Kidney epithelial cell (primary cell): ENCODE data around the gene RNPEPL1. TPM values are rescaled to one million over a fixed set of nuclear protein-coding genes. Genes with fewer than 3 reads are reported as not detected.

Experiments used
- DNase-seq: peaks from one replicate; pipeline ENCODE4 v3.0.0-alpha.2; 2010; ENCODE audit warnings: low read depth
- H3K27me3 ChIP-seq: 2 replicates; pipeline ENCODE4 v1.6.0; 2011; ENCODE audit warnings: low read length; ENCODE audit not compliant: control insufficient read depth, insufficient read depth
- H3K36me3 ChIP-seq: 2 replicates; pipeline ENCODE4 v1.5.1; 2011; ENCODE audit warnings: low read length; ENCODE audit not compliant: control insufficient read depth, insufficient read depth
- H3K4me3 ChIP-seq: 2 replicates; pipeline ENCODE4 v1.5.1; 2011; ENCODE audit warnings: low read depth, mild to moderate bottlenecking, control low read depth, low read length
- total RNA-seq: library from RNA; depleted of rRNA; stranded (reverse); fragments of >200 nt; gene quantifications from 2 replicates; pipeline ENCODE4 v1.2.3, GENCODE V29; 2015
- TF ChIP-seq, protein P1 (sequence below): IDR thresholded peaks from 2 replicates; pipeline ENCODE4 v1.5.1; 2011; ENCODE audit warnings: mild to moderate bottlenecking, moderate library complexity, low read length, control low read depth, inconsistent platforms; ENCODE audit not compliant: insufficient read depth, poor library complexity, severe bottlenecking

RNPEPL1 gene
- total RNA-seq, 1 donor from 2014 or later, result 91.3 TPM

DNA sequence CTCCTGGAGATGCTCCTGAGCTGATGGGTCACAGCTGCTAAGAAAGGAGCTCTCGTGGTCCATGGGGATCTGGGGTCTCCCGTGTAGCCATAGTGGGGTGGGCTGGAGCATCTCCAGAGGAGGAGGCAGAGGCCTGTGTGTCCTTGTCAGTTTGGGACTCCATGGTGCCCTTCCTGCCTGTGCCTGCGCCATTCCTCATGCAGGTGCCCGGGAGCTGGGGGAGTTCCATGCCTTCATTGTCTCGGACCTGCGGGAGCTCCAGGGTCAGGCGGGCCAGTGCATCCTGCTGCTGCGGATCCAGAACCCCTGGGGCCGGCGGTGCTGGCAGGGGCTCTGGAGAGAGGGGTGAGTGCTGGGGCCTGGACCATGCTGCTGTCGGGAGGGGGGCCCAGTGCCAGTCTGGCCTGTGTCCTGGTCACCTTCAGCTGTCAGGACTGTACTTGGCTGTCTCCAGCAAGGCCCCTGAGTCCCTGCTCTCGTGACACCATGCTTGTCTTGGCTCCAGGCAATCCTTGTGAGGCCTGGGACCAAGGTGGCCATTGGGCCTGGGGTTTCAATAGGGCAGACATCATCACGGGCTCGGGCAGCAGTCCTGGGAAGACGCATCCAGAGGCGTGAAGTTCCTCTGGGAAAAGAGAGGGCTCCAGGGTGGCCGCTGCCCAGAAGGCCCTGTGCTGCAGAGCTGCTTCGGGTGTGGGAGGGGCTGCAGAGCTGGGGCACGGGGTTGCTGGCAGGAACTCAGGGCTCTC is 25.6 kb downstream of the RNPEPL1 start:
- Histone ChIP-seq H3K27me3 (no peaks in the 10 kb centered on the region), H3K4me3 (no peak overlapping the region), H3K36me3 (no peaks in the 10 kb centered on the region)
- TF ChIP-seq, protein P1, sequence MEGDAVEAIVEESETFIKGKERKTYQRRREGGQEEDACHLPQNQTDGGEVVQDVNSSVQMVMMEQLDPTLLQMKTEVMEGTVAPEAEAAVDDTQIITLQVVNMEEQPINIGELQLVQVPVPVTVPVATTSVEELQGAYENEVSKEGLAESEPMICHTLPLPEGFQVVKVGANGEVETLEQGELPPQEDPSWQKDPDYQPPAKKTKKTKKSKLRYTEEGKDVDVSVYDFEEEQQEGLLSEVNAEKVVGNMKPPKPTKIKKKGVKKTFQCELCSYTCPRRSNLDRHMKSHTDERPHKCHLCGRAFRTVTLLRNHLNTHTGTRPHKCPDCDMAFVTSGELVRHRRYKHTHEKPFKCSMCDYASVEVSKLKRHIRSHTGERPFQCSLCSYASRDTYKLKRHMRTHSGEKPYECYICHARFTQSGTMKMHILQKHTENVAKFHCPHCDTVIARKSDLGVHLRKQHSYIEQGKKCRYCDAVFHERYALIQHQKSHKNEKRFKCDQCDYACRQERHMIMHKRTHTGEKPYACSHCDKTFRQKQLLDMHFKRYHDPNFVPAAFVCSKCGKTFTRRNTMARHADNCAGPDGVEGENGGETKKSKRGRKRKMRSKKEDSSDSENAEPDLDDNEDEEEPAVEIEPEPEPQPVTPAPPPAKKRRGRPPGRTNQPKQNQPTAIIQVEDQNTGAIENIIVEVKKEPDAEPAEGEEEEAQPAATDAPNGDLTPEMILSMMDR, result no peak
- DNase-seq, result no peak

DNA sequence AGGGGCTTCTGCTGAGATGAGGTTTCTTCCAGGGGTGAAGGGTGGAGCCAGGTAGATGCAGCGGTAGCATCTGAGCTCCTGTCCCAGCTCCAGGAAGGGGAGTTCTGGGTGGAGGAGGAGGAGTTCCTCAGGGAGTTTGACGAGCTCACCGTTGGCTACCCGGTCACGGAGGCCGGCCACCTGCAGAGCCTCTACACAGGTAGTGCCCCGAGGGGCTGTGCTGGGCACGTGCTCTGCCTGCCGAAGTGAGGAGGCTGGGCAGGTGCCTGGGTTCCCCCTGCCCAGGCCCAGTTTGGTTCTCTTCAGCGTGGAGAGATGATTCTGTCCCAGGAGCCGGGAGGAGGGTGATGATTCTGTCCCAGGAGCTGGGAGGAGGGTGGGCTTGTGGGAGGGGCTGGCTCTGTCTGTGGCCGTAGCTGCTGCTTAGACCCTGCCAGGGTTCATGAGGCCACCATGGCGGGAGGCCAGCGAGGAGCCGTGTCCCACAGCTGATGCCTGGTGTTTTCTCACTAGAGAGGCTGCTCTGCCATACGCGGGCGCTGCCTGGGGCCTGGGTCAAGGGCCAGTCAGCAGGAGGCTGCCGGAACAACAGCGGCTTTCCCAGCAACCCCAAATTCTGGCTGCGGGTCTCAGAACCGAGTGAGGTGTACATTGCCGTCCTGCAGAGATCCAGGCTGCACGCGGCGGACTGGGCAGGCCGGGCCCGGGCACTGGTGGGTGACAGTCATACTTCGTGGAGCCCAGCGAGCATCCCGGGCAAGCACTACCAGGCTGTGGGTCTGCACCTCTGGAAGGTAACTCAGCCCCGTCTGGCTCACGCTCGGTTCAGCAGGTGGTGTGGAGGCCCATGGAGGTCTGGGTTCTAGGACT is 26.5 kb downstream of the RNPEPL1 start:
- Histone ChIP-seq H3K4me3 (no peak overlapping the region), H3K36me3 (no peaks in the 10 kb centered on the region), H3K27me3 (no peaks in the 10 kb centered on the region)
- no peak for DNase-seq
- TF ChIP-seq, protein P1, result no peak

DNA sequence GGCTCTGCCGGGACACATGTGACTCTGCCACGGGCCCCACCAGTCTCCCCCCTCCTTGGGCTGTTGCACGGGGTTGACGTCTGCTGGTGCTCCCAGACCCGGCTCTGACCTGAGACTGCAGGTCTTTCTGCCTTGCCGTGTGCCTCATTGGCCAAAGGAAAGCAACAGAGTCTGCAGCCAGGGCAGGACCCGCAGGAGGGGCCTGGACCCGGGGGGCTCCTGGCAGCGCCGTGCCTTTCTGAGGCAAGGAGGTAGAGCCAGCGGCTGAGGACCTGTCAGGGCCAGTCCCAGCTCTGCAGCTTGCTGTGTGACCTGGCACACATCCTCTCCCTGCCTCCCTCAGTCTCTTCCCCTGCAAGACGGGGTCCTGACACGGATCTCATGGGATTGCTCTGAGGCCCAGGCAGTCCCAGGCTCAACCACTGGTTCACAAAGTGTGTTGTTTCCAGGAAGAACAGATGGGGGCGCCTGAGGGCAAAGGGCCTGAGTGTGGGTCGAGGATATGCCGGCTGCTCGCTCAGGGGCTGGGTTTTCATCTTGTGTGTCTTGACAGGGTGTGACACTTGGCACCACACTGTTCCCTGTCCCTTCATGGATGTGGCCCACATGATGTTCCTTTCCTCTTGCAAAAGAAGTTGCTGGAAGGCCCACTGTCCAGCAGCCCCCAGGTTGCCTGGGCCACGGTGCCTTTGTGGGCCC is 27.2 kb downstream of the RNPEPL1 start:
- no peak overlapping the region for H3K4me3 ChIP-seq
- no peak for DNase-seq
- TF ChIP-seq, protein P1, result peak; percentile 38

DNA sequence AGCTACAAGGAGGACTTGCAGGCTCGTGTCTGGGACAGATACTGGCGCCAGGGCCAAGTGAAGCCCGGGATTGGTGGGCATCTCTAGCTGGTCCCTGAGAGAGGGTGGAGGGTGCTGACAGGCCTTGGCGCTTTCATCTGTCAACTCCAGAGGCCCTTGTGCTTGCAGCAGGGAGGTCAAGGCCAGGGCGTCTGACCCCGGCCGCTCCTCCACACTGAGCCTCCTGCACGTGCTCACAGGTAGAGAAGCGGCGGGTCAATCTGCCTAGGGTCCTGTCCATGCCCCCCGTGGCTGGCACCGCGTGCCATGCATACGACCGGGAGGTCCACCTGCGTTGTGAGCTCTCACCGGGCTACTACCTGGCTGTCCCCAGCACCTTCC is 27.8 kb downstream of the RNPEPL1 start:
- TF ChIP-seq, protein P1, result no peak
- H3K4me3 ChIP-seq, result no peak overlapping the region
- H3K27me3 ChIP-seq, result no peaks in the 10 kb centered on the region
- no peaks in the 10 kb centered on the region for H3K36me3 ChIP-seq
- no peak for DNase-seq

More for the DNA sequence above, 27.2 kb downstream of the RNPEPL1 start:
- Histone ChIP-seq H3K27me3 (no peaks in the 10 kb centered on the region), H3K36me3 (no peaks in the 10 kb centered on the region)

DNA sequence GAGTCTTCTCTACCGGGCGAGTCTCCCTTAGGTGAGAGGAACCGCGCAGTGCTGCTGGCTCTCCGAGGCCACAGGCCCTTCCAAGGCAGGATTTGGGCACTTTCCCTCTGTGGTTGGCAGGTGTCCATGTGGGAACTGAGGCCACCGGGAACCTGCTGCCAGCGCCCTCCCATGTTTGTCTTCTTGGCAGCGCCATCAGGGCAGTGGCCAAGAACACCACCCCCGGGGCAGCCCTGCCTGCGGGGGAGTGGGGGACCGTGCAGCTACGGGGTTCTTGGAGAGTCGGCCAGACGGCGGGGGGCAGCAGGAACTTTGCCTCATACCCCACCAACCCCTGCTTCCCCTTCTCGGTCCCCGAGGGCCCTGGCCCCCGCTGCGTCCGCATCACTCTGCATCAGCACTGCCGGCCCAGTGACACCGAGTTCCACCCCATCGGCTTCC is 28.2 kb downstream of the RNPEPL1 start:
- H3K27me3 ChIP-seq, result no peaks in the 10 kb centered on the region
- TF ChIP-seq, protein P1, result no peak
- no peak for DNase-seq
- no peak overlapping the region for H3K4me3 ChIP-seq
- no peaks in the 10 kb centered on the region for H3K36me3 ChIP-seq
